Mesothelial cell of epicardium (in vitro differentiated cells): ENCODE measurements around the gene CTXND1. TPM values are rescaled to one million over a fixed set of nuclear protein-coding genes. Genes with fewer than 3 reads are reported as not detected.

Experiments used
- DNase-seq, 2 experiments: peaks; one replicate each; pipeline ENCODE4 v3.0.0; 2021; ENCODE audit warnings: low spot score in 2 of 2; ENCODE audit not compliant: unreplicated experiment in 2 of 2
- H3K27ac Mint-ChIP-seq: 2 replicates; pipeline ENCODE4 v1.8.0; 2021; ENCODE audit warnings: mixed read lengths
- H3K27me3 Mint-ChIP-seq: 2 replicates; pipeline ENCODE4 v1.8.0; 2021; ENCODE audit warnings: low read depth, mixed read lengths
- H3K36me3 Mint-ChIP-seq: 2 replicates; pipeline ENCODE4 v1.8.0; 2021; ENCODE audit warnings: mixed read lengths
- H3K4me1 Mint-ChIP-seq: 2 replicates; pipeline ENCODE4 v1.8.0; 2021; ENCODE audit warnings: mixed read lengths
- H3K4me3 Mint-ChIP-seq: 2 replicates; pipeline ENCODE4 v1.8.0; 2021; ENCODE audit warnings: mild to moderate bottlenecking, moderate library complexity, mixed read lengths
- H3K9me3 Mint-ChIP-seq: 2 replicates; pipeline ENCODE4 v1.8.0; 2021; ENCODE audit warnings: mixed read lengths
- total RNA-seq: library from RNA; stranded (reverse); gene quantifications from 3 replicates; pipeline ENCODE4 v1.2.1, GENCODE V29; 2021
- TF ChIP-seq, protein P1 (sequence below): fragments of 200-600 bp; sonication (generic); IDR thresholded peaks from one replicate; pipeline ENCODE4 v1.5.0; 2021; ENCODE audit warnings: antibody characterized with exemption; ENCODE audit not compliant: unreplicated experiment

The CTXND1 gene
- total RNA-seq, 1 donor from 2014 or later = not detected

DNA sequence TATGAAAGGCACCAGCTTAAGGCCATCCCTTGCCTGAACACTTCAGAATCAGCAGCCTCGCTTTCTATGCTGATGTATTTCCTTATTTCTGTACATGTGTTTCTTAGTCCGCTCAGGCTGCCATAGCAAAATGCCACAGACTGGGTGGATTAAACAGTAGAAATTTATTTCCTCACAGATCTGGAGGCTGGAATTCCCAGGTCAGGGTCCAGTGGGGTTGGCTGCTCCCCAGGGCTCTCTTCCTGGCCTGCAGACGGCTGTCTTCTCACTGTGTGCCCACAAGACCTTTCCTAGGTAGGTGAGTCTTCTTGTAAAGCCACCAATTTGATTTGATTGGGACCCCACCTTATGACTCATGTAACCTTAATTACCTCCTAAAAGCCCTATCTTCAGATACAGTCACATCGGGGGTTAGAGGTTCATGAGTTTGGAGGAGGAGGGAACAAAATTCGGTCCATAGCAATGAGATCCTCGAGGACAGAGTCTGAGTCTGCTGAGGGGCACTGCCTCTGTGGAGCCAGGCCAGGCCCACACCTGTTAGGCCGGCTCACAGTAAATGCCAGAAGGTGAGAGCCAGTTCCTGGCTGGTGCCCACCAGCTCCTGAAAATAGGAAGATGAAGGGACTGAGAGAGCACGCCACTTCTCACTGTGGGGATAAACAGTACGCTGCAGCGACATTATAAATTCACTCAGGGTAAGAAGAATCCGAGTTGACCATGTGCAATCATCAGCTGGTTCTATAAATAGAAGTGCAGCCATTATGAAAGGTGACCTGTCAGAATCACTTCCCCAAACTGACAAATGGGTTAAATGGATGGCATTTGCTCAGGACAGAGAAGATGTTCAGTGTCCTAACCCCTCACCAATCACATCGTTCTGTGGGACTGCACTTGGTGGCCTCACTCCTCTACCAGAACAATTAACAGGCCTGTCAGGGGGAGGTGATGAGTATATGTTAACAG lies 41.1 kb downstream of the CTXND1 start:
- H3K36me3 Mint-ChIP-seq = no peaks in the 10 kb centered on the region
- TF ChIP-seq, protein P1, sequence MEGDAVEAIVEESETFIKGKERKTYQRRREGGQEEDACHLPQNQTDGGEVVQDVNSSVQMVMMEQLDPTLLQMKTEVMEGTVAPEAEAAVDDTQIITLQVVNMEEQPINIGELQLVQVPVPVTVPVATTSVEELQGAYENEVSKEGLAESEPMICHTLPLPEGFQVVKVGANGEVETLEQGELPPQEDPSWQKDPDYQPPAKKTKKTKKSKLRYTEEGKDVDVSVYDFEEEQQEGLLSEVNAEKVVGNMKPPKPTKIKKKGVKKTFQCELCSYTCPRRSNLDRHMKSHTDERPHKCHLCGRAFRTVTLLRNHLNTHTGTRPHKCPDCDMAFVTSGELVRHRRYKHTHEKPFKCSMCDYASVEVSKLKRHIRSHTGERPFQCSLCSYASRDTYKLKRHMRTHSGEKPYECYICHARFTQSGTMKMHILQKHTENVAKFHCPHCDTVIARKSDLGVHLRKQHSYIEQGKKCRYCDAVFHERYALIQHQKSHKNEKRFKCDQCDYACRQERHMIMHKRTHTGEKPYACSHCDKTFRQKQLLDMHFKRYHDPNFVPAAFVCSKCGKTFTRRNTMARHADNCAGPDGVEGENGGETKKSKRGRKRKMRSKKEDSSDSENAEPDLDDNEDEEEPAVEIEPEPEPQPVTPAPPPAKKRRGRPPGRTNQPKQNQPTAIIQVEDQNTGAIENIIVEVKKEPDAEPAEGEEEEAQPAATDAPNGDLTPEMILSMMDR = no peak
- H3K4me1 Mint-ChIP-seq = peaks cover 4% of the 10 kb centered on the region
- no peak overlapping the region for H3K4me3 Mint-ChIP-seq
- peaks cover 18% of the 10 kb centered on the region for H3K9me3 Mint-ChIP-seq
- H3K27me3 Mint-ChIP-seq = peaks cover 7% of the 10 kb centered on the region
- DNase-seq = no peak
- H3K27ac Mint-ChIP-seq = no peak overlapping the region

DNA sequence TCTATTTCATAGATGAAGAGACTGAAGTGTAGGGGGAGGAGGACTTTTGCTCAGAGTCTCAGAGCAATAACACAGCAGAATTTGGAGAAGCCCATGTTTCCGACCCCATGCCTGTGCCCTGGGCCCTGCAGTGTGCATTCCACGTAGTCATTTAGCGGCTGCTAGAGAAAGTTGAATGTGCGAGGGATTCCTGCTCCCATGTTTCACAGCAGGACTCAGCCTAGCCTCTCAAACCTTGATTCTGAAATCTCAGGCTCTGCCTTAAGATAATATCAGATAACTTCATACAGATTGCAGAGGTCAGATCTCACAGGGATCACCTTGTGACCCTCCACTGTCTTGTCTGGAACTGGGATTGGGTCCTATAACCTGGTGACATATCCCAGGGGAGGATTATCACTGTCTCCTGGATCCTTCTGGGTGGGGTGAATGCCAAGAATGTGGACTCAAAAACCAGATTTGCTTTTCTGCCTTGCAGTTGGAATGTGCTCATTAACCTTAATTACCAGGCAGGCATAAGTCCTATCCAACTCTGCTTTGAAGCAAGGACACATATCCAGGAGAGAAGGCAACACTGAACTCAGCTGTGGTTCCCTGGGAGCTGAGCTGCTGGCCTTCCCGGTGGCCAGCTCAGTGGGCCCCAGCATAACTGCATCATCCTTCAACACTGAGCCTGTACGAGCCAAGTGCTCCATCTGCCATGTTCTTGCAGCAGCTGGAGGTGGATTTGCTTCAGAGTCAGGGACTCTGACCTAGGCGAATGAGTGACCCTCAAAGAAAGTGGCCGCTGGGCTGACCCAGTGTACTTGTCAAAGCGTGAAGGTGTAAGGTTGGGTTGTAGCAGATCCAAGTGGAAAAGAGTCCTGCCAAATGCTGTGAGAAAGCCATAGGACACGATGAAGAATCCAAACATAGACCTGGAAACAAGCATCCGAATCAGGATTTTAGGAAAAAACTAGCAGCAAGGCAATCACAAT lies 43.0 kb downstream of the CTXND1 start:
- Mint-ChIP-seq H3K36me3 (no peaks in the 10 kb centered on the region), H3K27me3 (peaks cover 10% of the 10 kb centered on the region), H3K27ac (no peak overlapping the region), H3K4me1 (peaks cover 4% of the 10 kb centered on the region), H3K4me3 (no peak overlapping the region), H3K9me3 (peaks cover 15% of the 10 kb centered on the region)
- no peak for DNase-seq
- TF ChIP-seq, protein P1 = no peak

DNA sequence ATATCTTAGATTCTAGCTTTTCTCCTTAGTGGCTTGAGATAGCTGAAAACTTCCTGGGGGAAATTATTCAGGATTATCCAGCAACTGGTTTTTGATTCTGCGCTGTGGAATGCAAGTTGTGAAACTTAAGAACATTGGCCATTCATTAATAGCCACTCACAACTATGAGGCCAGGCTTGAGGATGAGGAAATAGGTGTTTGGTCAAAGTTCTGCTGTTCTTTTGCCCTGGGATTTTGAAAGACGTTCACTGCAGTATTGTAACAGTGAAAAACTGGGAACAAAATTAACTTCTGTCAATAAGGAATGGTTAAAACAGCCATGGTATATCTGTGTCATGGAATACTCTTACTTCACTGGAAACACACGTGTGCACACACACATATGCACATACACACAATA lies 44.1 kb downstream of the CTXND1 start:
- Mint-ChIP-seq H3K27me3 (peaks cover 10% of the 10 kb centered on the region), H3K27ac (no peak overlapping the region), H3K9me3 (peaks cover 6% of the 10 kb centered on the region), H3K4me1 (peaks cover 4% of the 10 kb centered on the region), H3K36me3 (no peaks in the 10 kb centered on the region), H3K4me3 (no peak overlapping the region)
- DNase-seq = no peak
- TF ChIP-seq, protein P1 = no peak

DNA sequence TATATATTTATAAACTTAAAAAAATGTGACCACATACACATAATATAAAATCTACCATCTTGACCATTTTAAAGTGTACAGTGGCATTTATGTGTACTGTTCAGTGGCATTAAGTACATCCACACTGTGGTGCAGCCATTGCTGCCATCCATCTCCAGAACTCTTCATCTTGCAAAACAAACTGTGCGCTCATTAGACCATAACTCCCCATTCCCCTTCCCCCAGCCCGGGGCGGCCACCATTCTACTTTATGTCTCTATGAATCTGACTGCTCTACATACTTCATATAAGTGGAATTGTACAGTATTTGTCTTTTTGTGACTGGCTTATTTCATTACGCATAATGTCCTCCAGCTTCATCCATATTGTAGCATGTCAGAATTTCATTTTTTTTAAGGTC lies 47.8 kb downstream of the CTXND1 start:
- peaks cover 1% of the 10 kb centered on the region for H3K4me1 Mint-ChIP-seq
- H3K9me3 Mint-ChIP-seq = no peaks in the 10 kb centered on the region
- TF ChIP-seq, protein P1 = no peak
- no peak overlapping the region for H3K27ac Mint-ChIP-seq
- no peaks in the 10 kb centered on the region for H3K36me3 Mint-ChIP-seq
- no peak overlapping the region for H3K4me3 Mint-ChIP-seq
- H3K27me3 Mint-ChIP-seq = peaks cover 16% of the 10 kb centered on the region
- DNase-seq = no peak

DNA sequence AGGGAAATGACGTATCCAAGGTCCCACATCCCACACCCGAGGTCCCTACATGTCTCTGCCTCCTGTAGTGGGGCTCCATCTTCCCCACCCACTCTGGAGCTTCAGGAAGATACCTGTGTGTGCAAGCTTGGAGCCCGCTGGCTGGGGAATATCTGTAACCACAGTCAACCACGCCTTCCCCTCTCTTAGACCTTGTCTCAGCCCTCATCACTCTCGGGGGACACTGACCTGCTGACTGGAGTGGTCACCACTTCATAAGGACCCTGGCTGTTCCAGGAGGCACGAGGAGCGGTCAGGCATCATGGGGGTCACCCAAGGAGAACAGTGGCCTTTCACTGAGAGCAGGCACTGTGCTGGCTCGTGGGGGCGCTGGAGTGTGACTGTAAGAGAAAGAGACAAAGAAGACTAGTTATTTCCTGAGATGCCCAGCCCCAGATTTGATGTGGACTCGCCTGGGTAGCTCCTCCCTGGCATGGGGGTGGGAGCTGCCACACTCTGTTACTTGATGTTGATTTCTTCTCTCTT lies 48.6 kb downstream of the CTXND1 start:
- TF ChIP-seq, protein P1 = no peak
- H3K27ac Mint-ChIP-seq = no peak overlapping the region
- H3K9me3 Mint-ChIP-seq = no peaks in the 10 kb centered on the region
- no peak overlapping the region for H3K4me3 Mint-ChIP-seq
- no peaks in the 10 kb centered on the region for H3K36me3 Mint-ChIP-seq
- DNase-seq = no peak
- H3K27me3 Mint-ChIP-seq = peaks cover 18% of the 10 kb centered on the region
- H3K4me1 Mint-ChIP-seq = peaks cover 6% of the 10 kb centered on the region
